CD14-positive monocyte (primary cell): ENCODE results near the gene DZIP1L. TPM values are rescaled to one million over a fixed set of nuclear protein-coding genes. Genes with fewer than 3 reads are reported as not detected.
A peak's percentile ranks its signal among the peaks of the same experiment; 100 is the strongest.

ENCODE experiments used
- DNase-seq, 3 donors: peaks; one replicate each; pipeline ENCODE4 v3.0.0-alpha.2; 2011 to 2022
- H2AFZ ChIP-seq: 2 replicates; pipeline ENCODE4 v1.6.0; 2012; ENCODE audit warnings: mild to moderate bottlenecking, low read depth, low read length, inconsistent platforms; ENCODE audit not compliant: insufficient read depth, poor library complexity, severe bottlenecking
- H3K27ac ChIP-seq, 2 donors: 1 replicate in 1 of 2; 2 replicates in 1 of 2; pipeline ENCODE4 v1.5.1; 2012 to 2013; ENCODE audit warnings: low read length in 2 of 2, control low read depth in 1 of 2, inconsistent platforms in 1 of 2, low read depth in 1 of 2, mild to moderate bottlenecking in 1 of 2
- H3K27me3 ChIP-seq, 2 donors: one replicate each; pipeline versions ENCODE4 v1.6.0 to v1.6.1; 2011 to 2013; ENCODE audit warnings: low read length in 2 of 2; ENCODE audit not compliant: control insufficient read depth in 2 of 2, insufficient read depth in 2 of 2
- H3K36me3 ChIP-seq, 2 donors: replicated peaks in 1 of 2; 1 replicate in 1 of 2; 2 replicates in 1 of 2; pipeline versions ENCODE4 v1.5.1 to v1.6.1; 2012 to 2013; ENCODE audit warnings: low read length in 2 of 2, control low read depth in 1 of 2, inconsistent platforms in 1 of 2, mild to moderate bottlenecking in 1 of 2; ENCODE audit not compliant: insufficient read depth in 2 of 2, control insufficient read depth in 1 of 2
- H3K4me1 ChIP-seq, 2 donors: 1 replicate in 1 of 2; 2 replicates in 1 of 2; pipeline versions ENCODE4 v1.5.1 to v1.6.1; 2012 to 2013; ENCODE audit warnings: low read length in 2 of 2, control low read depth in 1 of 2, inconsistent platforms in 1 of 2, mild to moderate bottlenecking in 1 of 2, moderate library complexity in 1 of 2; ENCODE audit not compliant: insufficient read depth in 2 of 2, control insufficient read depth in 1 of 2
- H3K4me2 ChIP-seq: replicated peaks from 2 replicates; pipeline ENCODE3; 2012; ENCODE audit warnings: low read length, moderate library complexity, mild to moderate bottlenecking; ENCODE audit not compliant: poor library complexity, severe bottlenecking; ENCODE audit errors: extremely low read depth
- H3K4me3 ChIP-seq, 3 experiments: fragments of 200-600 bp in 1 of 3; sonication (generic) in 1 of 3; replicated peaks in 1 of 3; 1 replicate in 2 of 3; 2 replicates in 1 of 3; pipeline ENCODE4 v1.5.1; 2011 to 2013; ENCODE audit warnings: low read length in 3 of 3, mild to moderate bottlenecking in 3 of 3, control low read depth in 2 of 3, low read depth in 2 of 3, inconsistent platforms in 1 of 3, moderate library complexity in 1 of 3
- H3K79me2 ChIP-seq: 2 replicates; pipeline ENCODE4 v1.6.0; 2012; ENCODE audit warnings: mild to moderate bottlenecking, control low read depth, inconsistent platforms, low read length, moderate library complexity; ENCODE audit not compliant: insufficient read depth
- H3K9ac ChIP-seq: 2 replicates; pipeline ENCODE4 v1.6.0; 2017; ENCODE audit warnings: low read length, mild to moderate bottlenecking; ENCODE audit not compliant: insufficient read depth, poor library complexity, severe bottlenecking
- H3K9me3 ChIP-seq, 2 donors: replicated peaks in 1 of 2; 1 replicate in 1 of 2; 2 replicates in 1 of 2; pipeline versions ENCODE4 v1.5.1 to v1.6.1; 2012 to 2013; ENCODE audit warnings: low read length in 2 of 2, control low read depth in 1 of 2; ENCODE audit not compliant: control insufficient read depth in 1 of 2, insufficient read depth in 1 of 2
- H4K20me1 ChIP-seq: 2 replicates; pipeline ENCODE4 v1.6.0; 2012; ENCODE audit warnings: mild to moderate bottlenecking, low read length, control low read depth, moderate library complexity; ENCODE audit not compliant: insufficient read depth
- H3K27ac Mint-ChIP-seq, 7 donors: one replicate each; pipeline ENCODE4 v1.8.0; 2020; ENCODE audit warnings: mild to moderate bottlenecking in 7 of 7, mixed read lengths in 7 of 7, moderate library complexity in 6 of 7, inconsistent platforms in 2 of 7
- H3K27me3 Mint-ChIP-seq, 3 donors: one replicate each; pipeline ENCODE4 v1.8.0; 2021 to 2022; ENCODE audit warnings: low read depth in 3 of 3, mild to moderate bottlenecking in 3 of 3, mixed read lengths in 3 of 3, moderate library complexity in 3 of 3, inconsistent platforms in 1 of 3
- H3K36me3 Mint-ChIP-seq, 2 donors: one replicate each; pipeline ENCODE4 v1.8.0; 2020; ENCODE audit warnings: mixed read lengths in 2 of 2, inconsistent platforms in 1 of 2, mild to moderate bottlenecking in 1 of 2
- H3K4me1 Mint-ChIP-seq: one replicate; pipeline ENCODE4 v1.8.0; 2020; ENCODE audit warnings: mild to moderate bottlenecking, mixed read lengths
- H3K4me3 Mint-ChIP-seq, 2 donors: one replicate each; pipeline ENCODE4 v1.8.0; 2020; ENCODE audit warnings: mild to moderate bottlenecking in 2 of 2, mixed read lengths in 2 of 2, moderate library complexity in 1 of 2
- H3K9me3 Mint-ChIP-seq, 7 donors: one replicate each; pipeline ENCODE4 v1.8.0; 2020 to 2022; ENCODE audit warnings: mixed read lengths in 7 of 7, mild to moderate bottlenecking in 6 of 7, moderate library complexity in 6 of 7, inconsistent platforms in 2 of 7
- CTCF ChIP-seq: fragments of 200-600 bp; IDR thresholded peaks from one replicate; pipeline ENCODE4 v1.8.0; 2022; ENCODE audit warnings: antibody characterized with exemption, mild to moderate bottlenecking
- WGBS: methylation state at CpG from one replicate; pipeline ENCODE4 v1.1.5; 2013; ENCODE audit warnings: missing lambda C conversion rate; ENCODE audit not compliant: insufficient coverage; 5-methylcytosine and 5-hydroxymethylcytosine counted together
- intact Hi-C, 2 donors: fragments of 100-400 bp; cut with micrococcal nuclease; formaldehyde crosslinking; loops; one replicate each; pipeline versions ENCODE4 v1.15.0 to v1.15.1; 2023
- polyA plus RNA-seq, 3 donors: library from polyadenylated mRNA; depleted of rRNA in 1 of 3; unstranded in 2 of 3; stranded (reverse) in 1 of 3; fragments of 300-500 nt in 2 of 3; fragments of >200 nt in 1 of 3; fragmentation: Illumina TruSeq in 2 of 3; gene quantifications; 1 replicate in 2 of 3; 2 replicates in 1 of 3; pipeline ENCODE4 v1.2.3, GENCODE V29; 2012 to 2021

Gene DZIP1L
- polyA plus RNA-seq, 3 donors = 0.50 to 1.8 (median 0.52) TPM

GRCh38 chr3:138135833-138136194 lies 20.4 kb upstream of the DZIP1L start:
- Histone ChIP-seq H3K36me3 (no peaks in the 10 kb centered on the region), H3K27me3 (no peaks in the 10 kb centered on the region), H4K20me1 (no peaks in the 10 kb centered on the region), H3K4me3 (peak overlapping the region in 1 of 3 experiments; percentile 65), H3K4me2 (peak overlapping the region; percentile 74), H2AFZ (no peak overlapping the region), H3K9ac (no peak overlapping the region), H3K9me3 (no peaks in the 10 kb centered on the region), H3K79me2 (no peaks in the 10 kb centered on the region), H3K27ac (peak overlapping the region in 1 of 2 donors; percentile 80), H3K4me1 (peaks cover 71 to 72% of the 10 kb centered on the region in 2 donors)
- intact Hi-C loops = loop anchor here in 1 of 2 donors (10.0 kb wide), 1 partner anchor 89 kb away; no protein-coding TSS in a partner anchor
- H3K9me3 Mint-ChIP-seq = peaks cover 0 to 2% (median 0%) of the 10 kb centered on the region in 7 donors
- no peak for DNase-seq
- H3K27ac Mint-ChIP-seq = peak overlapping the region; percentile 93 to 96 (median 95)
- no peaks in the 10 kb centered on the region for H3K36me3 Mint-ChIP-seq
- H3K4me3 Mint-ChIP-seq = peak overlapping the region in 1 of 2 donors; percentile 60
- H3K27me3 Mint-ChIP-seq = peaks cover 0 to 3% (median 2%) of the 10 kb centered on the region in 3 donors
- no peak for TF ChIP-seq CTCF
- peaks cover 72% of the 10 kb centered on the region for H3K4me1 Mint-ChIP-seq
- WGBS = no CpG with 5 or more reads among the region's 2 CpGs

DNA sequence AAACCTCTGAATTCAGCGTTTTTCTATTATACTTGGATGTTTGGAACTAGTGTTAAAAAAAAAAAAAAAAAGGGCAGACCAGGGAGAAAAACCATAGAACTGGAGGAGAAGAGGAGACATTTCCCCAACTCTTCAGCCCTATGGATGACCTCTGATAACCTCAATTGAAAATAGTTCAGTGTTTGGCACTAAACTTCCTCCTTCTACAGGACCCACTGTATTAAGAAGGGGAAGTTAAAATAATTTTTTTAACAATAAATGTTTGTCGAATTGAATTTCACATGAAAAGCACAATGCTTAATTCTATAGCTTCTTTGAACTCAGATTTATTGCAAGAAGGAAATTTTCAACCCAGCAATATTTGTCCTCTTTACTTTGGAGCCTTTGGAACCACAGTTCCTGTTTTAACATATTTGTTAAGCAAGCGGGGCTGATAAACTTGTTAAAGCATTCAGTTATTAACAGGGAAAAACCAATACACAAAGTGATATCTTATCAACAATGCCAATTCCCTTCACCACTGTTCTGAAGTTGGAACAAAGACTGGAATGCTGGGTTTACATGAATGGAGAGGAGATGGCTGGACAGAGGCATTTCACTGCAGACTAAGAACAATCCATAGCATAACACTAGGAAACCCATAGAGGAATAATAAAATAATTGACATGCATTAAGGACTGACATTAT lies 19.9 kb upstream of the DZIP1L start:
- Histone ChIP-seq H3K79me2 (no peaks in the 10 kb centered on the region), H3K9ac (no peak overlapping the region), H4K20me1 (no peaks in the 10 kb centered on the region), H2AFZ (no peak overlapping the region), H3K36me3 (no peaks in the 10 kb centered on the region), H3K4me3 (peak overlapping the region in 1 of 3 experiments; percentile 65), H3K4me2 (peak overlapping the region; percentile 74), H3K27me3 (no peaks in the 10 kb centered on the region), H3K27ac (peak overlapping the region in 1 of 2 donors; percentile 80), H3K4me1 (peaks cover 70 to 71% of the 10 kb centered on the region in 2 donors), H3K9me3 (no peaks in the 10 kb centered on the region)
- intact Hi-C loops = loop anchor here in 1 of 2 donors (10.0 kb wide), 1 partner anchor 90 kb away; no protein-coding TSS in a partner anchor
- DNase-seq = peak in 2 of 3 donors; percentile 53 to 75
- TF ChIP-seq CTCF = no peak
- H3K9me3 Mint-ChIP-seq = peaks cover 0 to 2% (median 0%) of the 10 kb centered on the region in 7 donors
- WGBS = no CpG with 5 or more reads among the region's 3 CpGs
- peaks cover 0 to 3% (median 2%) of the 10 kb centered on the region in 3 donors for H3K27me3 Mint-ChIP-seq
- H3K27ac Mint-ChIP-seq = peak overlapping the region; percentile 84 to 96 (median 94)
- no peaks in the 10 kb centered on the region for H3K36me3 Mint-ChIP-seq
- H3K4me1 Mint-ChIP-seq = peaks cover 68% of the 10 kb centered on the region
- peak overlapping the region; percentile 9 to 60 for H3K4me3 Mint-ChIP-seq
